WTC11 (cell line): ENCODE data around the gene DNAAF3. TPM values are rescaled to one million over a fixed set of nuclear protein-coding genes. Genes with fewer than 3 reads are reported as not detected.

Experiments used
- ATAC-seq: fragments of 200-7000 bp; cut with Tn5 transposase; 2 replicates; pipeline ENCODE4 v1.10.0; 2021; ENCODE audit warnings: mild to moderate bottlenecking, moderate library complexity
- CTCF ChIA-PET: fragments of 300-600 bp; sonication (Branson Sonifier 250); formaldehyde crosslinking; loops from one replicate; lab custom pipeline; 2021; ENCODE audit warnings: antibody characterized with exemption; lab: Charles Lee
- POLR2A ChIA-PET: fragments of 350-600 bp; sonication (Branson Sonifier 250); formaldehyde crosslinking; loops from one replicate; lab custom pipeline; 2021; ENCODE audit warnings: antibody characterized with exemption; lab: Charles Lee
- DNase-seq: peaks from one replicate; pipeline ENCODE4 v3.0.0; 2021; ENCODE audit warnings: low spot score
- H3K27ac Mint-ChIP-seq: 2 replicates; pipeline ENCODE4 v1.8.0; 2021; ENCODE audit warnings: mixed read lengths
- H3K27me3 Mint-ChIP-seq: 2 replicates; pipeline ENCODE4 v1.8.0; 2021; ENCODE audit warnings: low read depth, mild to moderate bottlenecking, moderate library complexity, mixed read lengths
- H3K36me3 Mint-ChIP-seq: 2 replicates; pipeline ENCODE4 v1.8.0; 2021; ENCODE audit warnings: mixed read lengths
- H3K4me1 Mint-ChIP-seq: 2 replicates; pipeline ENCODE4 v1.8.0; 2022; ENCODE audit warnings: mixed read lengths
- H3K4me3 Mint-ChIP-seq: 2 replicates; pipeline ENCODE4 v1.8.0; 2021; ENCODE audit warnings: mild to moderate bottlenecking, moderate library complexity, mixed read lengths
- H3K9me3 Mint-ChIP-seq: 2 replicates; pipeline ENCODE4 v1.8.0; 2021; ENCODE audit warnings: mixed read lengths
- CDX4 ChIP-seq: fragments of 250-450 bp; sonication (Bioruptor Pico); IDR thresholded peaks from 2 replicates; pipeline ENCODE4 v1.9.0; 2021; ENCODE audit warnings: moderate library complexity, mild to moderate bottlenecking, inconsistent platforms, borderline replicate concordance
- CREB1 ChIP-seq: sonication (generic); formaldehyde crosslinking; IDR thresholded peaks from 2 replicates; pipeline ENCODE4 v1.8.0; 2023; ENCODE audit warnings: mild to moderate bottlenecking, missing genetic modification reagents
- CREM ChIP-seq: sonication (generic); formaldehyde crosslinking; IDR thresholded peaks from 2 replicates; pipeline ENCODE4 v1.8.1; 2022; ENCODE audit warnings: mild to moderate bottlenecking, missing genetic modification reagents, moderate library complexity
- CTCF ChIP-seq: fragments of 200-600 bp; IDR thresholded peaks from 2 replicates; pipeline ENCODE4 v1.8.0; 2022; ENCODE audit warnings: antibody characterized with exemption
- FOXP1 ChIP-seq: sonication (generic); formaldehyde crosslinking; IDR thresholded peaks from 2 replicates; pipeline ENCODE4 v1.8.0; 2022; ENCODE audit warnings: missing genetic modification reagents, mild to moderate bottlenecking, moderate library complexity, borderline replicate concordance
- GRHL2 ChIP-seq: fragments of 250-450 bp; sonication (Bioruptor Pico); IDR thresholded peaks from 2 replicates; pipeline ENCODE4 v1.8.0; 2022; ENCODE audit warnings: mild to moderate bottlenecking, moderate library complexity; ENCODE audit not compliant: insufficient replicate concordance, severe bottlenecking
- JAZF1 ChIP-seq: fragments of 250-450 bp; sonication (Bioruptor Pico); IDR thresholded peaks from 2 replicates; pipeline ENCODE4 v1.9.0; 2021; ENCODE audit warnings: moderate library complexity, mild to moderate bottlenecking, inconsistent platforms
- MYBL2 ChIP-seq: sonication (generic); formaldehyde crosslinking; IDR thresholded peaks from 2 replicates; pipeline ENCODE4 v1.8.1; 2023; ENCODE audit warnings: mild to moderate bottlenecking, moderate library complexity, missing genetic modification reagents
- NFYB ChIP-seq: sonication (generic); formaldehyde crosslinking; conservative IDR thresholded peaks from 2 replicates; pipeline ENCODE4 v1.8.0; 2022; ENCODE audit warnings: low read depth, missing genetic modification reagents
- NR2C2 ChIP-seq: sonication (generic); formaldehyde crosslinking; IDR thresholded peaks from 2 replicates; pipeline ENCODE4 v1.8.0; 2022; ENCODE audit warnings: mild to moderate bottlenecking, missing genetic modification reagents
- NR3C1 ChIP-seq: sonication (generic); formaldehyde crosslinking; conservative IDR thresholded peaks from 2 replicates; pipeline ENCODE4 v1.8.1; 2023; ENCODE audit warnings: low read depth, mild to moderate bottlenecking, missing genetic modification reagents
- PRDM15 ChIP-seq: sonication (generic); formaldehyde crosslinking; IDR thresholded peaks from 2 replicates; pipeline ENCODE4 v1.8.0; 2022; ENCODE audit warnings: missing genetic modification reagents
- RORB ChIP-seq: fragments of 250-450 bp; sonication (Bioruptor Pico); IDR thresholded peaks from 2 replicates; pipeline ENCODE4 v1.9.0; 2021; ENCODE audit warnings: mild to moderate bottlenecking
- TCF7 ChIP-seq: sonication (generic); formaldehyde crosslinking; IDR thresholded peaks from 2 replicates; pipeline ENCODE4 v1.8.0; 2022; ENCODE audit warnings: mild to moderate bottlenecking, low read depth, missing genetic modification reagents, moderate library complexity
- TEAD1 ChIP-seq: sonication (generic); formaldehyde crosslinking; IDR thresholded peaks from 2 replicates; pipeline ENCODE4 v1.8.0; 2022; ENCODE audit warnings: mild to moderate bottlenecking, missing genetic modification reagents
- TP53 ChIP-seq: sonication (generic); formaldehyde crosslinking; IDR thresholded peaks from 2 replicates; pipeline ENCODE4 v1.8.1; 2023; ENCODE audit warnings: mild to moderate bottlenecking, missing genetic modification reagents
- USF1 ChIP-seq: sonication (generic); formaldehyde crosslinking; IDR thresholded peaks from 2 replicates; pipeline ENCODE4 v1.8.0; 2022; ENCODE audit warnings: mild to moderate bottlenecking, missing genetic modification reagents
- USF2 ChIP-seq: sonication (generic); formaldehyde crosslinking; IDR thresholded peaks from 2 replicates; pipeline ENCODE4 v1.8.1; 2023; ENCODE audit warnings: mild to moderate bottlenecking, missing genetic modification reagents, moderate library complexity
- ZNF317 ChIP-seq: sonication (generic); formaldehyde crosslinking; IDR thresholded peaks from 2 replicates; pipeline ENCODE4 v1.8.1; 2023; ENCODE audit warnings: low read depth, mild to moderate bottlenecking, moderate library complexity, missing genetic modification reagents, borderline replicate concordance
- ZNF396 ChIP-seq: fragments of 250-450 bp; sonication (Bioruptor Pico); IDR thresholded peaks from 2 replicates; pipeline ENCODE4 v1.8.0; 2021; ENCODE audit warnings: mild to moderate bottlenecking, moderate library complexity, borderline replicate concordance
- ZNF416 ChIP-seq: fragments of 250-450 bp; sonication (Bioruptor Pico); IDR thresholded peaks from 2 replicates; pipeline ENCODE4 v1.9.0; 2021; ENCODE audit warnings: mild to moderate bottlenecking, inconsistent platforms
- ZNF423 ChIP-seq: fragments of 250-450 bp; sonication (Bioruptor Pico); IDR thresholded peaks from 2 replicates; pipeline ENCODE4 v2.1.2; 2022; ENCODE audit warnings: mild to moderate bottlenecking, moderate library complexity
- total RNA-seq: library from RNA; stranded (reverse); gene quantifications from 3 replicates; pipeline ENCODE4 v1.2.3, GENCODE V29; 2021

DNAAF3 gene
- total RNA-seq, 1 experiment from 2014 or later = 4.0 TPM

GRCh38 chr19:55111238-55111831, 55.1 kb downstream of the DNAAF3 start:
- H3K4me1 Mint-ChIP-seq = peaks cover 21% of the 10 kb centered on the region
- H3K4me3 Mint-ChIP-seq = no peak overlapping the region
- no peaks in the 10 kb centered on the region for H3K9me3 Mint-ChIP-seq
- DNase-seq = no peak
- no peaks in the 10 kb centered on the region for H3K27me3 Mint-ChIP-seq
- CTCF ChIA-PET = interaction anchor here (1.2 kb wide), 1 partner anchor 10 kb away, joined by 3 read pairs; no protein-coding TSS in a partner anchor
- no peak for TF ChIP-seq TEAD1 (CRISPR knock-in tag)
- no peak for TF ChIP-seq CREB1 (CRISPR knock-in tag)
- no peak for TF ChIP-seq NFYB
- no peak for TF ChIP-seq CDX4
- no peak for TF ChIP-seq MYBL2
- no peak for TF ChIP-seq USF1 (CRISPR knock-in tag)
- TF ChIP-seq CTCF = no peak
- TF ChIP-seq NR2C2 (CRISPR knock-in tag) = no peak
- TF ChIP-seq ZNF317 (CRISPR knock-in tag) = no peak
- no peak for TF ChIP-seq USF2
- no peak for TF ChIP-seq TCF7 (CRISPR knock-in tag)
- TF ChIP-seq RORB (CRISPR knock-in tag) = no peak
- no peak for TF ChIP-seq CREM
- no peak for TF ChIP-seq ZNF423 (CRISPR knock-in tag)
- TF ChIP-seq FOXP1 (CRISPR knock-in tag) = no peak
- TF ChIP-seq, all 79 proteins: peak for 0
- ATAC-seq = no peak
- POLR2A ChIA-PET = no interaction called here
- Mint-ChIP-seq H3K36me3 (peaks cover 12% of the 10 kb centered on the region), H3K27ac (no peak overlapping the region)

GRCh38 chr19:55109527-55110291, 56.7 kb downstream of the DNAAF3 start:
- ChIA-PET POLR2A (no interaction called here), CTCF (interaction anchor here (1.0 kb wide), 1 partner anchor 56 kb away, joined by 3 read pairs; the partner anchor contains the start of gene DNAAF3)
- ATAC-seq (no peak), DNase-seq (no peak)
- no peaks in the 10 kb centered on the region for H3K9me3 Mint-ChIP-seq
- H3K4me1 Mint-ChIP-seq = peaks cover 6% of the 10 kb centered on the region; the same call in 1 of the 2 replicates
- no peak overlapping the region for H3K27ac Mint-ChIP-seq
- H3K4me3 Mint-ChIP-seq = no peak overlapping the region
- H3K27me3 Mint-ChIP-seq = no peaks in the 10 kb centered on the region
- no peak for TF ChIP-seq TP53 (CRISPR knock-in tag)
- no peak for TF ChIP-seq CREB1 (CRISPR knock-in tag)
- no peak for TF ChIP-seq JAZF1 (CRISPR knock-in tag)
- TF ChIP-seq USF2 = no peak
- no peak for TF ChIP-seq ZNF416 (CRISPR knock-in tag)
- no peak for TF ChIP-seq PRDM15 (CRISPR knock-in tag)
- no peak for TF ChIP-seq ZNF396 (CRISPR knock-in tag)
- TF ChIP-seq GRHL2 (CRISPR knock-in tag) = no peak
- TF ChIP-seq NR3C1 = no peak
- peaks cover 12% of the 10 kb centered on the region for H3K36me3 Mint-ChIP-seq
